GM12864 (cell line): ENCODE measurements around the gene GNB2.
"Not testable (repeated sequence)": the region's sequence is repeated elsewhere in the genome, so short reads cannot be mapped to it uniquely, and the experiment has no call there.

Source experiments
- DNase-seq: peaks from one replicate; pipeline ENCODE4 v3.0.0-alpha.2; 2011; ENCODE audit warnings: low read depth
- H3K4me3 ChIP-seq: 2 replicates; pipeline ENCODE4 v1.5.1; 2011; ENCODE audit warnings: mild to moderate bottlenecking, low read depth, low read length, control low read depth
- CTCF ChIP-seq: IDR thresholded peaks from 2 replicates; pipeline ENCODE4 v1.5.1; 2011; ENCODE audit warnings: low read depth, mild to moderate bottlenecking, moderate library complexity, low read length, control low read depth, inconsistent platforms; ENCODE audit errors: missing control alignments

The GNB2 gene

GRCh38 chr7:100642534-100642907 is 31.0 kb upstream of the GNB2 start:
- no peak overlapping the region for H3K4me3 ChIP-seq
- DNase-seq, result no peak
- TF ChIP-seq CTCF, result no peak

- no peak for DNase-seq
- H3K4me3 ChIP-seq, result no peak overlapping the region
- TF ChIP-seq CTCF, result no peak
Measured at GRCh38 chr7:100649826-100650565, 23.5 kb upstream of the GNB2 start.

- no peak for TF ChIP-seq CTCF
- DNase-seq, result no peak
- no peak overlapping the region for H3K4me3 ChIP-seq
Measured at GRCh38 chr7:100654908-100655831, 18.4 kb upstream of the GNB2 start.

- H3K4me3 ChIP-seq, result no peak within 1 kb of the TSS
- no peak for DNase-seq
Measured at GRCh38 chr7:100655908-100656674, 17.4 kb upstream of the GNB2 start, which contains the start of gene ACTL6B. Gene ACTL6B, minus strand, starts transcription at chr7:100656448. Its CDS starts 94 bp downstream, at chr7:100656354.

GRCh38 chr7:100662194-100662776 is 11.3 kb upstream of the GNB2 start:
- not testable (repeated sequence) for H3K4me3 ChIP-seq, DNase-seq

More at GRCh38 chr7:100655908-100656674, 17.4 kb upstream of the GNB2 start, which contains the start of gene ACTL6B:
- TF ChIP-seq CTCF, result no peak

- no peak for TF ChIP-seq CTCF
- DNase-seq, result no peak
- H3K4me3 ChIP-seq, result no peak overlapping the region
Measured at GRCh38 chr7:100665168-100665726, 8.3 kb upstream of the GNB2 start.
